Thyroid gland (tissue), 4 donors: ENCODE data around the gene BTBD1. TPM values are rescaled to one million over a fixed set of nuclear protein-coding genes. Genes with fewer than 3 reads are reported as not detected.

Experiments used
- DNase-seq, 2 donors: peaks; one replicate each; pipeline ENCODE4 v3.0.0-alpha.2; 2019
- H3K27ac ChIP-seq, 3 donors: fragments of 200-600 bp; sonication (generic); 1 replicate in 2 of 3; 2 replicates in 1 of 3; pipeline ENCODE4 v1.5.1; 2016 to 2019; ENCODE audit warnings: mild to moderate bottlenecking in 1 of 3, moderate library complexity in 1 of 3
- H3K27me3 ChIP-seq: fragments of 200-600 bp; sonication (generic); one replicate; pipeline ENCODE4 v1.5.1; 2019
- H3K36me3 ChIP-seq, 2 donors: fragments of 200-600 bp; sonication (generic); one replicate each; pipeline ENCODE4 v1.5.1; 2016 to 2019
- H3K4me1 ChIP-seq, 2 donors: fragments of 200-600 bp; sonication (generic); one replicate each; pipeline ENCODE4 v1.5.1; 2017 to 2019
- H3K4me3 ChIP-seq, 3 donors: fragments of 200-600 bp; sonication (generic); replicated peaks in 1 of 3; 1 replicate in 2 of 3; 2 replicates in 1 of 3; pipeline ENCODE4 v1.5.1; 2016; ENCODE audit warnings: mild to moderate bottlenecking in 1 of 3
- H3K9me3 ChIP-seq: fragments of 200-600 bp; sonication (generic); one replicate; pipeline ENCODE4 v1.5.1; 2017
- POLR2A ChIP-seq, 2 donors: fragments of 450-650 bp; IDR thresholded peaks; one replicate each; pipeline ENCODE4 v1.6.1; 2017; ENCODE audit warnings: antibody characterized with exemption in 2 of 2, mild to moderate bottlenecking in 2 of 2, moderate library complexity in 1 of 2
- WGBS, 2 donors: methylation state at CpG; one replicate each; pipeline ENCODE4 v1.1.5; 2017; 5-methylcytosine and 5-hydroxymethylcytosine counted together
- intact Hi-C: fragments of 100-400 bp; cut with DNase I; formaldehyde crosslinking; loops from one replicate; pipeline ENCODE4 v1.15.1; 2023
- total RNA-seq, 4 donors: library from RNA; depleted of rRNA; stranded (reverse); fragments of >200 nt; gene quantifications; one replicate each; pipeline ENCODE4 v1.2.3, GENCODE V29; 2016
- TF ChIP-seq, protein P1 (sequence below), 6 experiments: fragments of 200-600 bp in 3 of 6; fragments of 450-650 bp in 3 of 6; sonication (generic) in 3 of 6; IDR thresholded peaks; one replicate each; pipeline ENCODE4 v1.5.1; 2016 to 2019; ENCODE audit warnings: antibody characterized with exemption in 6 of 6, mild to moderate bottlenecking in 2 of 6, inconsistent platforms in 1 of 6, moderate library complexity in 1 of 6

BTBD1 gene
- total RNA-seq, 4 donors from 2014 or later, result 84.7 to 99.3 (median 94.5) TPM

DNA sequence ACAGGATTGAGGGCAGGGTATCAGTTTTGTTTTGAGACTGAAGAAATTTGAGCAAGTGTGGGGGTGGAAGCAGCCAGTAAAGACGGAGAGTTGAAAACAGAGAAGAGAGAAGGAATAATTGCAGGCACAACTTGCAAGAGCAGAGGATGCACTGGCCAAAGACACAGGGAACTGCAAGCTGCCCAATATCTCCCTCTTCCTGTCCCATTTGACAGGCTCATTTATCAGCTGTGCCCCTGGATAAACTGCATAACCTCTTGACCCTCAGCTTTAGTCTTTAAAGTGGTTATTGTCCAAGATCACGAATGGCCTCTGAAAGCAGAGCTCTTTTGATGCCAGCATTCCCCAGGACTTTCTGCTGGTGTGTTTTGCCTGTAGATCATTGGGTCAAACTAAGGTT, 86.1 kb downstream of the BTBD1 start:
- Histone ChIP-seq H3K4me1 (peaks cover 5% of the 10 kb centered on the region in 2 donors), H3K9me3 (no peaks in the 10 kb centered on the region)
- intact Hi-C loops, result loop anchor here (10.0 kb wide), 1 partner anchor 64 kb away; no protein-coding TSS in a partner anchor

GRCh38 chr15:82979726-82980125, 87.3 kb downstream of the BTBD1 start:
- 96 to 97% methylated on average over 1 of the region's 1 CpG for WGBS, 2 donors
- intact Hi-C loops, result loop anchor here (10.0 kb wide), 1 partner anchor 65 kb away; no protein-coding TSS in a partner anchor
- no peak for TF ChIP-seq POLR2A (IDR thresholded peaks at IDR 0.05)
- TF ChIP-seq, protein P1, sequence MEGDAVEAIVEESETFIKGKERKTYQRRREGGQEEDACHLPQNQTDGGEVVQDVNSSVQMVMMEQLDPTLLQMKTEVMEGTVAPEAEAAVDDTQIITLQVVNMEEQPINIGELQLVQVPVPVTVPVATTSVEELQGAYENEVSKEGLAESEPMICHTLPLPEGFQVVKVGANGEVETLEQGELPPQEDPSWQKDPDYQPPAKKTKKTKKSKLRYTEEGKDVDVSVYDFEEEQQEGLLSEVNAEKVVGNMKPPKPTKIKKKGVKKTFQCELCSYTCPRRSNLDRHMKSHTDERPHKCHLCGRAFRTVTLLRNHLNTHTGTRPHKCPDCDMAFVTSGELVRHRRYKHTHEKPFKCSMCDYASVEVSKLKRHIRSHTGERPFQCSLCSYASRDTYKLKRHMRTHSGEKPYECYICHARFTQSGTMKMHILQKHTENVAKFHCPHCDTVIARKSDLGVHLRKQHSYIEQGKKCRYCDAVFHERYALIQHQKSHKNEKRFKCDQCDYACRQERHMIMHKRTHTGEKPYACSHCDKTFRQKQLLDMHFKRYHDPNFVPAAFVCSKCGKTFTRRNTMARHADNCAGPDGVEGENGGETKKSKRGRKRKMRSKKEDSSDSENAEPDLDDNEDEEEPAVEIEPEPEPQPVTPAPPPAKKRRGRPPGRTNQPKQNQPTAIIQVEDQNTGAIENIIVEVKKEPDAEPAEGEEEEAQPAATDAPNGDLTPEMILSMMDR (IDR thresholded peaks at IDR 0.05), result no peak
- H3K4me1 ChIP-seq, result no peaks in the 10 kb centered on the region
- H3K27me3 ChIP-seq, result no peaks in the 10 kb centered on the region
- H3K9me3 ChIP-seq, result no peaks in the 10 kb centered on the region
- DNase-seq, result no peak
- no peaks in the 10 kb centered on the region for H3K36me3 ChIP-seq
- H3K4me3 ChIP-seq, result no peak overlapping the region
- no peak overlapping the region for H3K27ac ChIP-seq

More for the DNA sequence above, 86.1 kb downstream of the BTBD1 start:
- H3K4me3 ChIP-seq, result no peak overlapping the region
- WGBS, 2 donors, result 52 to 54% methylated on average over 2 of the region's 2 CpGs
- no peak for TF ChIP-seq POLR2A (IDR thresholded peaks at IDR 0.05)
- TF ChIP-seq, protein P1 (IDR thresholded peaks at IDR 0.05), result no peak
- no peak for DNase-seq
- no peaks in the 10 kb centered on the region for H3K36me3 ChIP-seq
- no peak overlapping the region for H3K27ac ChIP-seq
- H3K27me3 ChIP-seq, result no peaks in the 10 kb centered on the region

- intact Hi-C loops, result no loop called here
- H3K36me3 ChIP-seq, result no peaks in the 10 kb centered on the region
- H3K9me3 ChIP-seq, result no peaks in the 10 kb centered on the region
- DNase-seq, result no peak
- H3K27me3 ChIP-seq, result no peaks in the 10 kb centered on the region
- 92 to 95% methylated on average over 5 of the region's 5 CpGs for WGBS, 2 donors
- no peak for TF ChIP-seq POLR2A (IDR thresholded peaks at IDR 0.05)
- TF ChIP-seq, protein P1 (IDR thresholded peaks at IDR 0.05), result no peak
- H3K27ac ChIP-seq, result no peak overlapping the region
- no peaks in the 10 kb centered on the region for H3K4me1 ChIP-seq
- H3K4me3 ChIP-seq, result no peak overlapping the region
Observed at GRCh38 chr15:82978438-82978837, 88.6 kb downstream of the BTBD1 start.

- TF ChIP-seq POLR2A (IDR thresholded peaks at IDR 0.05), result no peak
- TF ChIP-seq, protein P1 (IDR thresholded peaks at IDR 0.05), result no peak
- intact Hi-C loops, result no loop called here
- no peaks in the 10 kb centered on the region for H3K9me3 ChIP-seq
- no peak for DNase-seq
- no peaks in the 10 kb centered on the region for H3K27me3 ChIP-seq
- H3K36me3 ChIP-seq, result no peaks in the 10 kb centered on the region
- no peaks in the 10 kb centered on the region for H3K4me1 ChIP-seq
- no peak overlapping the region for H3K4me3 ChIP-seq
- H3K27ac ChIP-seq, result no peak overlapping the region
- 92 to 100% methylated on average over 1 of the region's 1 CpG for WGBS, 2 donors
Observed at GRCh38 chr15:82977076-82977475, 90.0 kb downstream of the BTBD1 start.

- H3K36me3 ChIP-seq, result no peaks in the 10 kb centered on the region
- no peaks in the 10 kb centered on the region for H3K27me3 ChIP-seq
- H3K4me3 ChIP-seq, result no peak overlapping the region
- TF ChIP-seq, protein P1 (IDR thresholded peaks at IDR 0.05), result no peak
- no peak for TF ChIP-seq POLR2A (IDR thresholded peaks at IDR 0.05)
- intact Hi-C loops, result no loop called here
- no peaks in the 10 kb centered on the region for H3K4me1 ChIP-seq
- no peaks in the 10 kb centered on the region for H3K9me3 ChIP-seq
- no peak overlapping the region for H3K27ac ChIP-seq
- 97% methylated on average over 1 of the region's 1 CpG for WGBS, 2 donors
- no peak for DNase-seq
Observed at GRCh38 chr15:82972990-82973389, 94.1 kb downstream of the BTBD1 start.
